ENCODE measurements around the gene PEX11G.

PEX11G gene

GRCh38 chr19:7480222-7480969 is 8.4 kb downstream of the PEX11G start:
- H3K4me3 ChIP-seq (ENCODE audit: low read length), result no peak overlapping the region
- no peak for DNase-seq (ENCODE audit: low read depth)
- no peak for TF ChIP-seq CTCF (IDR thresholded peaks at IDR 0.05; ENCODE audit: insufficient read depth, low read depth, low read length, missing control alignments)

DNA sequence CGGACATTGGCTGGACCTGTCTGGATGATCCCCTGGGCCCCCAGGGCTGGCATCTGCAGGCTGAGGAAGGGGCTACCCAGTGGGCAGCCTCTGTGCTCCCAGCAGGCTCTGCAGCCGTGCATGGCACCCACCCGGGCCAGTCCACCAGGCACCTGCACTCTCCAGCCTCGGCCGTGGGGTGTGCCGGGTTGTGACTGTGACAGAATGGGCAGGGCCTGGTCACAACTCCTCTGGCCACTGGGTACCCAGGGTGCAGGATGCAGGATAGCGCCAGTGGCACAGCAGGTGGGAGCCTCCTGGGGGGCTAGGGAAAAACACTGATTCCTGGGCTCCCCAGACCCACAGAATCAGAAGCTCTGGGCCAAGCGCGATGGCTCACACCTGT is 10.0 kb downstream of the PEX11G start:
- H3K4me3 ChIP-seq (ENCODE audit: low read length), result no peak overlapping the region
- no peak for TF ChIP-seq CTCF (IDR thresholded peaks at IDR 0.05; ENCODE audit: insufficient read depth, low read depth, low read length, missing control alignments)
- no peak for DNase-seq (ENCODE audit: low read depth)

GRCh38 chr19:7478173-7478842 is 10.5 kb downstream of the PEX11G start:
- TF ChIP-seq CTCF (IDR thresholded peaks at IDR 0.05; ENCODE audit: insufficient read depth, low read depth, low read length, missing control alignments), result no peak
- DNase-seq (ENCODE audit: low read depth), result no peak
- H3K4me3 ChIP-seq (ENCODE audit: low read length), result no peak overlapping the region

GRCh38 chr19:7477758-7478157 is 11.1 kb downstream of the PEX11G start:
- DNase-seq (ENCODE audit: low read depth), result no peak
- H3K4me3 ChIP-seq (ENCODE audit: low read length), result no peak overlapping the region
- no peak for TF ChIP-seq CTCF (IDR thresholded peaks at IDR 0.05; ENCODE audit: insufficient read depth, low read depth, low read length, missing control alignments)

DNA sequence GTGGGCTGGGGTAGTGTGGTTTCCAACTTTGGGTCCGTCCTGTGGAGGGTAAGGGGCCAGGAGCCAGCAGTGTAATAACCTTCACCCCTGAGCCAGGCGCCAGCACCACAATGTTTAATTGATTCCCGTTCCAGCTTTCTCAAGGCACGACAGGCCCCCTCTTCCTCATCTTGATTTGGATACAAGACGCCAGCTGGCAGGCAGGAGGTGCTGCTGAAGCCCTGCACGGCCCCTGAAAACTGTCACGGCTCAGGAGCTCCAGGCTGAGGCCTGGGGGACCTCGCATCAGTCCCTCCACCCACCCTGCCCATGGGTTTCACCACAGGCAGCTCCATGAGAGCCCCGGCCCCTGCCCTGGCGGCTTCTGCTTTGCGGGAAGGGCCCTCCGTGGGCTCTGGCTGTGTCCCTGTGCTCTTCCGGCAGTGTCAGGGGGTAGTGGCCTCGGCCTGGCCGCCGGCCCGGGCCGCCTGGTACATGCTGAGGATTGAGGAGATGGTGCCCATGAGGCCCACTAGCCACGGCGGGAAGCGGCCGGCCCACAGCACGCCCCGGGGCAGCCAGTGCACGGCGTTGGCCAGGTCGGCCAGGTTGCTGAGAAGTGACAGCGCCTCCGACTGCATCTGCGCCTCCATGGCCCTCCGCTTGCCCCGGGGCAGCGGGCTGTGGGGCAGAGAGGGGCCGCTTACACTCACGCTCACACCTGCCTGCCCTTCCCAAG is 11.9 kb downstream of the PEX11G start:
- H3K4me3 ChIP-seq (ENCODE audit: low read length), result no peak overlapping the region
- no peak for TF ChIP-seq CTCF (IDR thresholded peaks at IDR 0.05; ENCODE audit: insufficient read depth, low read depth, low read length, missing control alignments)
- no peak for DNase-seq (ENCODE audit: low read depth)

- TF ChIP-seq CTCF (IDR thresholded peaks at IDR 0.05; ENCODE audit: insufficient read depth, low read depth, low read length, missing control alignments), result no peak
- no peak for DNase-seq (ENCODE audit: low read depth)
- no peak overlapping the region for H3K4me3 ChIP-seq (ENCODE audit: low read length)
Measured at GRCh38 chr19:7476241-7476640, 12.6 kb downstream of the PEX11G start.
